GM19468 (cell line): ENCODE data around the gene SLC15A1.

Experiments used
- ATAC-seq: cut with Tn5 transposase; IDR thresholded peaks from one replicate; pipeline ENCODE4 v1.9.1; 2021; ENCODE audit warnings: mild to moderate bottlenecking, moderate library complexity, moderate number of reproducible peaks; ENCODE audit not compliant: unreplicated experiment; ENCODE audit errors: extremely low read depth

SLC15A1 gene

GRCh38 chr13:98781470-98781869 lies 29.0 kb upstream of the SLC15A1 start:
- no peak for ATAC-seq

DNA sequence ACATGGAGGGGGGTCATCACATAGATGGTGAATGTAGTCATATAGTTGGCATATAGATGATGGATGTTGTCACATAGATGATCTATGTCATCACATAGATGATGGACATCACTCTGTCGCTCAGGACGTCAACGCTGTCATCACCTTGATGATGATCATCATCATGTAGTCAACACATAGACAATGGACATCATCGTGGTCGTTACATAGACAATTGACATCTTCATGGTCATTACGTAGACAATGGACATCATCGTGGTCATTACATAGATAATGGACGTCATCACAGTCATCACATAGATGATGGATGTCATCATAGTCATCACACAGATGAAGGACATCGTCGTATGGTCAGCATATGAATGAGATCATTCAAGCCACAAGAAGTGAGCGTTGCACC lies 28.6 kb upstream of the SLC15A1 start:
- no peak for ATAC-seq

DNA sequence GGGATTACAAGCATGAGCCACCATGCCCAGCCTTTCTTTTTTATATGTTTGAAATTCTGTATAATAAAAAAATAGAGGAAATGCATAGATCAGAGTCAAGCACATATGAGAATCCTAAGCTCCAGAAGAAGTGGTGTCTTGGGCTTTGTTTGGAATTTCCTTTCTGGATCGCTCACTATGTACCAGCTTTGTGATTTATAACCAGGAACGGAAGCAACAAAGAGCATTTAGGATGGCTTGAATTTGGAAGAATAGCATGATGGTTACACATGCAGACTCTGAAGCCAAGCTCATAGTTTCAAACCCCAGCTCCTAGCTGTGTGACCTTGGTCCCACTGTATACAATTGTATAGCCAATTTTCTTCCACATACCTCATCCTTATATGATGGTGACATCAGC lies 28.0 kb upstream of the SLC15A1 start:
- no peak for ATAC-seq

DNA sequence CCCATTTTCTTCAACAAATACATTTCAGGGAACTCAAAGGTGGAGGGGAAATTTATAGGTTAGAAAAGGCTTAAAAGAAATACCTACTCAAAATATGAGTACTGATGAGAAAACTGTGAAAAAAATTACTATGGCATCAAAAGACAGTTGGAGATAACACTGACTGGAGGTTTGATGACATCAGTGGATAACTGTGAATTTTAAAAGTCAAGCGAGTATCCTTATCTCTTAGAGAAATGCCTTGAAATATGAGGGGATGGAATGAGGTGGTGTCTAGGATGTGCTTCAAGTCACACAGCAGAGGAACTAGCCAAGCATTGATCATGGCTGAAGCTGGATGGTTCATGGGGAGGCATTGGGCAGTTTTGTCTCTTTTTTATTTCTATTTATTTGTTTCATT lies 27.2 kb upstream of the SLC15A1 start:
- no peak for ATAC-seq

DNA sequence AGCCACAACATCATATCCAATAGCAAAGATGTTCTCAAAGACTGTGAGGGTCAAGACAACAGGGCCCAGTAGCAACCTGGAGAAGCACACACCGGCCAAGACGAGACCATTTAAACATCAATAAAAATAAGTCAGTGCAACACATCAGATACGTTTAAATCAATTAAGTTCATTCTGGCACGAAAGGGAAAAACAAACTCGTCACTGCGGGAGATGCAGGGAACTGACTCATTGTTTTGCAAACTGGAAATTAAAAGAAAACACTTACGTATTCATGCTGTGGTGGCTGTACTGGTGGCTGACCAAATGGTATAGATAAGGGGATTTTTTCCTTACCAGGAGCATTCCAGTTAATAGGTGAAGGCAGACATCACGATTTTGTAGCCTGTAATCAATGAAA lies 26.3 kb upstream of the SLC15A1 start:
- ATAC-seq, result no peak

- ATAC-seq, result no peak
Observed at GRCh38 chr13:98776644-98777043, 24.2 kb upstream of the SLC15A1 start.

DNA sequence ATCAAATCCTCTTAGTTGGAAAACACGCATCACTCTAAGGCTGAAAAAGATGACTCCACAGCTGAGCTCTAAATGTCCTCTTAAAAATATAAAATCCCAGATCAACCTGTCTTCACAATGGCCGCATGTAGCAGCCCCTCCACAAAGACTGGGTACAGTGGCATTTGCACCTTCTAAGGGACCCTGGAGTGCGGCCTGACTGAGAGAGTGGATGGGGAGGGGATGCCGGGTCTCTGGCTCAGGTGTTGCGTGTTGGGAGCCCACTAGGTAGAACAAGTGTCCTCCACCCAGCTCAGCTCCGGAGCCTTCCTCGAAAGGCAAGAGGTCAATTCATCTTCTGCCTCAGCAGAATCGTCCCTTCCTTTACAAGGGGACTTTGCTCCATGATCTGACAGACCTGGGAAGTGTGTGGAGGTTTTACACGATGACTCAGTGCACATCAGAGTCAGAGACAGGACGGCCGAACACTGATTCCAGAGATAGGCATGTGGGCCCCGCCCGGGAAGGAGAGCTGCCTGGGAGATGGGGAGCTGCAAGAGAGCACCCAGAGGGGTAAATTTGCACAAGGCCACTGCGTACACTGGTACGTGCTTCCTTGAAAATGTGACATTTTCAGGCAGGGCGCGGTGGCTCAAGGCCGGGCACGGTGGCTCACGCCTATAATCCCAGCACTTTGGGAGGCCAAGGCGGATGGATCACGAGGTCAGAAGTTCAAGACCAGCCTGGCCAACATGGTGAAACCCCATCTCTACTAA lies 23.5 kb upstream of the SLC15A1 start:
- ATAC-seq, result no peak

DNA sequence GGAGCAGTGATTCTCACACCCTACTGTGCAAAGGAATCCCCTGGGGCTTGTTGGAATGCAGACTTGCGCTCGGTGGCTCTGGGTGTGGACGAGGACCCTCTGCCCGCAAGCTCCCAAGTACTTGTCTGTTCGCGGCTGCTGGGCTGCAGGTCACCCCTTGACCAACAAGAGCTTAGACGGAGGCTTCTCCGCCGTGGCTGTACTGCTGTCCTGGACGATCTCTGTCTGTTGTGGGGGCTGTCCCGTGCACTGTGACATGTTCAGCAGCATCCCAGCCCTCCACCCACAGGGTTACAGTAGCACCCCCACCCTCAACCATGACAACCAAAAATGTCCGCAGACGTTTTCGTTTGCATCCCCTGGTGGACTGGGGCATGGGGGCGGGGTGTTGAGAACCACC lies 22.9 kb upstream of the SLC15A1 start:
- ATAC-seq, result no peak

- ATAC-seq, result no peak
Observed at GRCh38 chr13:98774776-98775175, 22.3 kb upstream of the SLC15A1 start.

- ATAC-seq, result no peak
Observed at GRCh38 chr13:98773921-98774320, 21.4 kb upstream of the SLC15A1 start.

DNA sequence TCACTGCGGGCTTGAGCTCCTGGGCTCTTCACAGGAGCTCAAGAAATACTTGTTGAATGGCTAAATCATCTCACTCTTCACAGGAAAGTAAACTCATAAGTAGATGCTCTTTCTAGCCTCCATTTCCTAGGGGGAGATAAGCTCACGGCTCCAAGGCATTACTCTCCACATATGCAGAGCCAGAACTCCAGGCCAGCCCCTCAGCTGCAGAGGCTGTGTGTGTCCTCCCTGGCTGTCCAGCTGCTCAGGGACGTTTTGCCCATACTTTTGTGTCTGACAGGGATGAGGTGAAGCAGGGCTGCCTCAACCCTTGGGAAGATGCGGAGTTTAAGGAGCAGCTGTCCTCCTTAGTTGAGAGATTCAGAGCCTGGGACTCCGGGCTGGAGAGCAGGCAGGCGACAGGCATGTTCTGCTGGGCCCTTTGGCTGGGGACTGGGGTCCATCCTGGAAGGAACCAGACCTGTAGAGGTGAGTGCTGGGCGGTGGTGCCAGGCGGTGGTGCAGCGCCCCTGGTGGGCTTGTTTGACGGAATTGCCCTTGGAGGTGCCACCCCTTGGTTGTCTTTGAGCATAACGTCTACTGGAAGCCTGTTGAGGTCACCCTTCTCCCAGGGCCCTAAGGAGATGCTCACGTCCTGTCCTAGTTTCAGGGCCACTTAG lies 20.5 kb upstream of the SLC15A1 start:
- no peak for ATAC-seq

- ATAC-seq, result no peak
Observed at GRCh38 chr13:98771838-98772611, 19.6 kb upstream of the SLC15A1 start.

DNA sequence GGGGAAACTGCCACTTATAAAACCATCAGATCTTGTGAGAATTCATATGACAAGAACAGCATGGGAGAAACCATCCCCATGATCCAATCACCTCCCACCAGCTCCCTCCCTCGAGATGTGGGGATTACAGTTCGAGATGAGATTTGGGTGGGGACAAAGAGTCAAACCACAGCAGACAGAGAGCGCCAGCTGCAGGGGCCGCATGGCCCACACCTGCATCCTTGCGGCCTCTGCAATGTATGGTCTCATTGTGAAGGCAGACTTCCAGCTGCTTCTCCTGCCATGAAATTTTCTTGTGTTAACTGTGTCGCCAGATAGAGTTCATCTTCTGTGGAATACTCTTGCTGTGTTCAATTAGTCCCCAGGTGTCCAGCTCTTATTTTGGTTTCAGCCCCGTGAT lies 17.3 kb upstream of the SLC15A1 start:
- ATAC-seq, result no peak

- no peak for ATAC-seq
Observed at GRCh38 chr13:98768522-98768921, 16.1 kb upstream of the SLC15A1 start.

DNA sequence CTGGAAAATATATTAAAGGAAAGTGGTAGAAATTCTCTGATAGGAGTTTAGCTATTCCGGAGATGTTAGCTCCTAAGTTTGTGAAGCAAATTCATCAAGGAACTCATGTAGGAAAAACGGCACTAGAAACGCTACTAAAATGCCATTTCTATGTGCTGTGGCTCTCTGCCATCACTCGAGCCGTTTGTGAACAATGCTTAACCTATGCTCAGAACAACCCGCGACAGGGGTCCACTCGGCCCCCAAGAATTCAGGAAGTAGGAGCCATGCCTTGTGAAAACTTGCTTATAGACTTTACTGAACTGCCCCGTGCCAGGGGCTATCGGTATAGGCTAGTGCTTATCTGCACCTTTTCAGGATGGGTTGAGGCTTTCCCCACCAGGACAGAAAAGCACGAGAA lies 14.2 kb upstream of the SLC15A1 start:
- ATAC-seq, result no peak

GRCh38 chr13:98765996-98766519 lies 13.6 kb upstream of the SLC15A1 start:
- ATAC-seq, result no peak

DNA sequence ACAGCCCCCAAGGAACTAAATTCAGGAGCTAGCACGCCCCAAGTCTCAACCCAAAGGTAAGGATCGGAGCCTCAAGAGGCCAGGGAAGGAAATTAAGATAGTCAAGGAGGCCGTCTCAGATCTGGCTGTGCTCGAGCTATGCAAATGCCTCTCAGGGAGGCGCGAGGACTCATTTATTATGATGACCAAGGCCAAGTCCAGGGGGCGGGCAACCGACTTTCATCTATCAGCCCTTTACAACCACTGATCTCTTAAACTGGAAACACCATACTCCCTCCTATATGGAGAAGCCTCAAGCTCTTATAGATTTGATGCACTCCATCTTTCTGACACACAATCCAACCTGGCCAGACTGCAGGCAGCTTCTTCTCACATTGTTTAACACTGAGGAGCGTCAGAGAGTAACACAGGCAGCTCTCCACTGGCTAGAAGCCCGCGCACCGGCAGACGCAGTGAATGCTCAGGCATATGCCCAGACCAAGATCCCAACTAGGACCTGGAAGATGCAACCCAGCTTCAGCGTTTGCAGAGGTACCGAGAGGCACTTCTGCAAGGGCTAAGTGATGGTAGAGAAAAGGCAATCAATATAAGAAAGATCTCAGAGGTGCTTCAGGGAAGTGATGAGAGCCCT lies 9.6 kb upstream of the SLC15A1 start:
- no peak for ATAC-seq

GRCh38 chr13:98761126-98761985 lies 8.9 kb upstream of the SLC15A1 start:
- ATAC-seq, result peak; percentile 22

GRCh38 chr13:98755729-98756128 lies 3.3 kb upstream of the SLC15A1 start:
- no peak for ATAC-seq

GRCh38 chr13:98755116-98755515 lies 2.6 kb upstream of the SLC15A1 start:
- no peak for ATAC-seq
